GM10248 (cell line): ENCODE measurements around the gene ABI2.
"Not testable (repeated sequence)": the region's sequence is repeated elsewhere in the genome, so short reads cannot be mapped to it uniquely, and the experiment has no call there.

Experiments used
- CTCF ChIA-PET: fragments of 300-600 bp; sonication (Branson Sonifier 250); formaldehyde crosslinking; extraction: SDS; loops from one replicate; lab custom pipeline; 2021; ENCODE audit warnings: antibody characterized with exemption; lab: Yijun Ruan, JAX
- POLR2A ChIA-PET: fragments of 350-650 bp; sonication (Branson Sonifier 250); formaldehyde crosslinking; extraction: SDS; loops from one replicate; lab custom pipeline; 2020; ENCODE audit warnings: antibody characterized with exemption; lab: Yijun Ruan, JAX
- DNase-seq: peaks from one replicate; pipeline ENCODE4 v3.0.0; 2012; ENCODE audit errors: extremely low spot score
- CTCF ChIP-seq: IDR thresholded peaks from 2 replicates; pipeline ENCODE4 v1.5.1; 2012; ENCODE audit warnings: mild to moderate bottlenecking, low read depth; ENCODE audit errors: extremely low read depth, missing control alignments, control extremely low read depth

Gene ABI2

GRCh38 chr2:203340791-203341487 lies 12.7 kb downstream of the ABI2 start:
- no peak for DNase-seq
- TF ChIP-seq CTCF: no peak
- CTCF ChIA-PET: interaction anchor here (0.6 kb wide), 1 partner anchor 38 kb away, joined by 3 read pairs; no protein-coding TSS in a partner anchor
- POLR2A ChIA-PET: no interaction called here

GRCh38 chr2:203341741-203342310 lies 13.6 kb downstream of the ABI2 start:
- no peak for DNase-seq
- TF ChIP-seq CTCF: no peak
- ChIA-PET POLR2A (no interaction called here), CTCF (interaction anchor here (0.6 kb wide), 1 partner anchor 37 kb away, joined by 3 read pairs; no protein-coding TSS in a partner anchor)

DNA sequence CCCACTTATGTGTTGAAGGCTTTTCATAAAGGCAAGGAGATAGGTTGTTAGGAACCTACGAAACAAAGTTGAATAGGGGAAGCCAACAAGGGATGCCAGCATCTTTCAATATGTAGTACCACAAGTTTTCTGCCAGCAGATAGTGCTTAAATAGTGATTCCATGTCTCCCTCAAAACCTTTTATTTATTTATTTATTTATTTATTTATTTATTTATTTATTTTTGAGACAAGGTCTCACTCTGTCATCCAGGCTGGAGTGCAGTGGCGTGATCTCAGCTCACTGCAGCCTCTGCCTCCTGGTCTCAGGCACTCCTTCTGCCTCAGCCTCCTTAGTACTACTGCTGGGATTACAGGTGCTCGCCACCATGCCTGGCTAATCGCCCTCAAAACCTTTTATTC lies 14.2 kb downstream of the ABI2 start:
- CTCF ChIA-PET, POLR2A ChIA-PET, DNase-seq: not testable (repeated sequence)

DNA sequence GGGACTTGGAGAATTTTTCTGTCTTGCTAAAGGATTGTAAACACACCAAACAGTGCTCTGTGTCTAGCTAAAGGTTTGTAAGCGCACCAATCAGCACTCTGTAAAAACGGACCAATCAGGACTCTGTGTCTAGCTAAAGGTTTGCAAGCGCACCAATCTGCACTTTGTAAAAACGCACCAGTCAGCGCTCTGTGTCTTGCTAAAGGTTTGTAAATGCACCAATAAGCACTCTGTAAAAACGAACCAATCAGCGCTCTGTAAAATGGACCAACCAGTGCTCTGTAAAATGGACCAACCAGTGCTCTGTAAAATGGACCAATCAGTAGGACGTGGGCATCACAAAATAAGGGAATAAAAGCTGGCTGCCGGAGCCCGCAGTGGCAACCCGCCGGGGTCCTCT lies 16.5 kb downstream of the ABI2 start:
- no peak for DNase-seq
- CTCF ChIA-PET: interaction anchor here (0.9 kb wide), 1 partner anchor 471 kb away, joined by 3 read pairs; no protein-coding TSS in a partner anchor
- POLR2A ChIA-PET: no interaction called here
- TF ChIP-seq CTCF: no peak

DNA sequence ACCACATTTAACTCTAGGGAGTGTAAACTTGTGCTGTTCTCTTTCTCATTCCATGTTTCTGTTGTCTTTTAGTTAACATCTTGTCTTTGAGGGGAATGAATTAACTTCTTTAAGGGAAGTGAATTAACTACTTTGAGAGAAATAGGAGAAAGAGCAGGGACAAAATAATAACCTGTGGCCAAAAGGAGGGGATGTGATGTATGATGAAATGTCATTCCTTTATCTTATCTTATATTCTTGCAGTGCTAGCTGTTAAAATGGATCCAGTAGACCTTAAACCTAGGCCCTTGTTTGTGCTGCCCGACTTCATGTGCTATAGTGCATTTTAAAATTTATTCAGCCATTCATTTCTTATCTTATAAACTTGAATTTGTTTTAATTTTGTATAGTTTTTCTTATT lies 18.4 kb downstream of the ABI2 start:
- POLR2A ChIA-PET: no interaction called here
- DNase-seq: no peak
- no peak for TF ChIP-seq CTCF
- CTCF ChIA-PET: interaction anchor here (1.5 kb wide), 1 partner anchor 9 kb away, joined by 5 read pairs; no protein-coding TSS in a partner anchor

DNA sequence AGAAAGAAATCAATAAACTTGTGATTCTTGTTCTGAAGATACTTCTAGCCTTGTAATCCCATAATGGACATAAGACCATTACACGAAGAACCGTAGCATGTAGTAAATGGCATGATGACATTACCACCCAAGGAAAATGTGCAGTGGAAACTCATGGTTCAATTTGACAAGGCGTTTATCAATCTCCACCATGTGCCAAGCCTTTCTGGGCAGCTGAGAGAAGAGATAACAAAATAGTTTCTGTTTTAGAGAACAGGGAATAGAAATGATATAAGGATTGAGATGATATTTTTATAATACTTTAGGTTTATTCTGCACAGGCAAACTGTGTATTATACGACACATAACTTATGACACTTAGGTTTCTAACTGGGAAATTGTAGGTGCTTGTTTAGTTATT lies 19.2 kb downstream of the ABI2 start:
- TF ChIP-seq CTCF: no peak
- DNase-seq: no peak
- ChIA-PET POLR2A (no interaction called here), CTCF (interaction anchor here (1.2 kb wide), 1 partner anchor 9 kb away, joined by 3 read pairs; no protein-coding TSS in a partner anchor)

DNA sequence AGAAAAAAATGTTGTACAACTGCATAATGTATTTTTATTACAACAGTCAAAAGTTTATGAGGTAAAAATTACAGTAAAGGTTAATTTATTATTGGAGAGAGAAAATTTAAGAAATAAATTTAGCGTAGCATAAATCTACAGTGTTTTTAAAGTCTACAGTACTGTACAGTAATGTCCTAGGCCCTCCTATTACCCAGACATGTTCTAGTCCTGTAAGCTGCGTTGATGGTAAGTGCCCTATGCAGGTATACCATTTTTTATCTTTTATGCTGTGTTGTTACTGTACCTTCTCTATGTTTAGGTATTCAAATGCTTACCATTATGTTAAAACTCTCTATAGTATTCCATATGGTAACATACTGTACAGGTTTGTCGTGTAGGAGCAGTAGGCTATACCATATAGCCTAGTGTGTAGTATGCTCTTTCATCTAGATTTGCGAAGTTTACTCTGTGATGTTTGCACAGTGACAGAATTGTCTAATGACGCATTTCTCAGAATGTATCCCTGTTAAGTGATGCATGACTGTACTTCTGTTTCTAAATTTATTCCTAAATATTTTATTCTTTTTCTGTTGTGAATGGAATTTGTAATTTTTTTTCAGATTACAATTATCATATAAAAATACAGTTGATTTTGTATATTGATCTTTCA lies 24.5 kb downstream of the ABI2 start:
- CTCF ChIA-PET: no interaction called here
- POLR2A ChIA-PET: no interaction called here
- DNase-seq: no peak
- no peak for TF ChIP-seq CTCF
